A549 (cell line): ENCODE data around the gene AP5M1.

Source experiments
- CBX8 ChIP-seq: fragments of 200-600 bp; sonication (generic); IDR thresholded peaks from 2 replicates; pipeline ENCODE4 v1.6.1; 2016
- CTCF ChIP-seq: fragments of >200 bp; sonication (Bioruptor Twin); formaldehyde crosslinking; IDR thresholded peaks from 3 replicates; pipeline ENCODE4 v1.5.1; 2016
- HDAC2 ChIP-seq: fragments of 200-600 bp; sonication (generic); IDR thresholded peaks from 2 replicates; pipeline ENCODE4 v1.6.1; 2016
- MAX ChIP-seq: IDR thresholded peaks from 2 replicates; pipeline ENCODE4 v1.6.1; 2012
- MAZ ChIP-seq: fragments of 150-350 bp; IDR thresholded peaks from 2 replicates; pipeline ENCODE4 v1.6.1; 2014; ENCODE audit warnings: antibody characterized with exemption, low read depth, low read length, borderline replicate concordance
- NPAS2 ChIP-seq: fragments of 250-450 bp; sonication (Bioruptor Pico); IDR thresholded peaks from 2 replicates; pipeline ENCODE4 v1.8.0; 2022; ENCODE audit warnings: mild to moderate bottlenecking, moderate library complexity, borderline replicate concordance
- POLR2A ChIP-seq: IDR thresholded peaks from 2 replicates; pipeline ENCODE4 v1.6.1; 2012; ENCODE audit warnings: mild to moderate bottlenecking, low read length
- TP53 ChIP-seq: fragments of 250-450 bp; sonication (Bioruptor Pico); IDR thresholded peaks from 2 replicates; pipeline ENCODE4 v1.5.0; 2021; ENCODE audit warnings: mild to moderate bottlenecking, moderate library complexity

- TF ChIP-seq TP53 (CRISPR knock-in tag): no peak
- no peak for TF ChIP-seq HDAC2
- no peak for TF ChIP-seq CTCF
- no peak for TF ChIP-seq MAX
- TF ChIP-seq NPAS2 (CRISPR knock-in tag): no peak
- TF ChIP-seq POLR2A: no peak
- no peak for TF ChIP-seq CBX8
- no peak for TF ChIP-seq MAZ
These were observed 25.5 kb upstream of the AP5M1 start for GRCh38 chr14:57243320-57243719.
